Mesenchymal stem cell (in vitro differentiated cells and primary cell): ENCODE data around the gene TRPM8.
A peak's percentile ranks its signal among the peaks of the same experiment; 100 is the strongest.

Experiments used
- DNase-seq: peaks from one replicate; pipeline ENCODE4 v3.0.0-alpha.2; 2013
- H2AFZ ChIP-seq: one replicate; pipeline ENCODE4 v1.6.1; 2013; ENCODE audit warnings: low read depth, mild to moderate bottlenecking, control low read depth, inconsistent platforms, low read length, moderate library complexity
- H2AK5ac ChIP-seq: 2 replicates; pipeline ENCODE4 v1.6.1; 2013; ENCODE audit warnings: low read length, moderate library complexity, mild to moderate bottlenecking, inconsistent platforms; ENCODE audit not compliant: severe bottlenecking
- H2BK120ac ChIP-seq: one replicate; pipeline ENCODE4 v1.6.1; 2013; ENCODE audit warnings: low read depth, mild to moderate bottlenecking, inconsistent platforms, low read length, moderate library complexity
- H2BK12ac ChIP-seq, 2 experiments: one replicate each; pipeline ENCODE4 v1.6.1; 2013; ENCODE audit warnings: inconsistent platforms in 2 of 2, low read length in 2 of 2, mild to moderate bottlenecking in 2 of 2, moderate library complexity in 2 of 2, control low read depth in 1 of 2
- H2BK15ac ChIP-seq: one replicate; pipeline ENCODE4 v1.6.1; 2013; ENCODE audit warnings: mild to moderate bottlenecking, low read depth, inconsistent platforms; ENCODE audit not compliant: poor library complexity, severe bottlenecking
- H2BK5ac ChIP-seq: 2 replicates; pipeline ENCODE4 v1.6.1; 2013; ENCODE audit warnings: low read depth, mild to moderate bottlenecking, low read length, control low read depth, inconsistent platforms; ENCODE audit not compliant: poor library complexity, severe bottlenecking
- H3K14ac ChIP-seq, 2 experiments: one replicate each; pipeline ENCODE4 v1.6.1; 2013; ENCODE audit warnings: inconsistent platforms in 2 of 2, low read length in 2 of 2, control low read depth in 1 of 2, mild to moderate bottlenecking in 1 of 2, moderate library complexity in 1 of 2
- H3K18ac ChIP-seq, 2 experiments: one replicate each; pipeline ENCODE4 v1.6.1; 2013; ENCODE audit warnings: inconsistent platforms in 2 of 2, low read length in 2 of 2, control low read depth in 1 of 2, low read depth in 1 of 2, mild to moderate bottlenecking in 1 of 2
- H3K23ac ChIP-seq, 2 experiments: one replicate each; pipeline ENCODE4 v1.6.1; 2013; ENCODE audit warnings: inconsistent platforms in 2 of 2, low read length in 2 of 2, mild to moderate bottlenecking in 2 of 2, moderate library complexity in 2 of 2, control low read depth in 1 of 2
- H3K27ac ChIP-seq: 2 replicates; pipeline ENCODE4 v1.5.1; 2013; ENCODE audit warnings: mild to moderate bottlenecking, moderate library complexity, low read length, control low read depth, inconsistent platforms; ENCODE audit not compliant: poor library complexity, severe bottlenecking
- H3K27me3 ChIP-seq, 2 experiments: 2 replicates each; pipeline versions ENCODE4 v1.6.1 to v1.7.0; 2013; ENCODE audit warnings: low read length in 2 of 2, mild to moderate bottlenecking in 2 of 2, moderate library complexity in 2 of 2, control low read depth in 1 of 2, inconsistent platforms in 1 of 2; ENCODE audit not compliant: control insufficient read depth in 1 of 2, insufficient read depth in 1 of 2
- H3K36me3 ChIP-seq, 2 experiments: 2 replicates each; pipeline versions ENCODE4 v1.6.1 to v1.7.0; 2013; ENCODE audit warnings: low read length in 2 of 2, control low read depth in 1 of 2, inconsistent platforms in 1 of 2, low read depth in 1 of 2, mild to moderate bottlenecking in 1 of 2; ENCODE audit not compliant: insufficient read depth in 2 of 2, control insufficient read depth in 1 of 2
- H3K4ac ChIP-seq, 2 experiments: one replicate each; pipeline ENCODE4 v1.6.1; 2013; ENCODE audit warnings: inconsistent platforms in 2 of 2, low read length in 2 of 2, mild to moderate bottlenecking in 2 of 2, moderate library complexity in 2 of 2, control low read depth in 1 of 2, low read depth in 1 of 2
- H3K4me1 ChIP-seq: 2 replicates; pipeline ENCODE4 v1.6.1; 2013; ENCODE audit warnings: low read depth, low read length, control low read depth; ENCODE audit not compliant: control insufficient read depth, insufficient read depth
- H3K4me2 ChIP-seq: 2 replicates; pipeline ENCODE4 v1.6.1; 2013; ENCODE audit warnings: low read length, mild to moderate bottlenecking, inconsistent platforms; ENCODE audit not compliant: poor library complexity, severe bottlenecking
- H3K4me3 ChIP-seq, 2 experiments: 2 replicates each; pipeline versions ENCODE4 v1.5.1 to v1.7.0; 2013; ENCODE audit warnings: low read length in 2 of 2, mild to moderate bottlenecking in 2 of 2, control low read depth in 1 of 2, low read depth in 1 of 2; ENCODE audit not compliant: insufficient read depth in 1 of 2
- H3K79me1 ChIP-seq: replicated peaks from 2 replicates; pipeline ENCODE4 v1.6.1; 2013; ENCODE audit warnings: mild to moderate bottlenecking, control low read depth, low read length, inconsistent platforms; ENCODE audit not compliant: poor library complexity, severe bottlenecking
- H3K9ac ChIP-seq: 2 replicates; pipeline ENCODE4 v1.7.0; 2013; ENCODE audit warnings: mild to moderate bottlenecking, low read length, moderate library complexity
- H3K9me3 ChIP-seq: 2 replicates; pipeline ENCODE4 v1.7.0; 2013; ENCODE audit warnings: mild to moderate bottlenecking, low read length; ENCODE audit not compliant: control insufficient read depth
- H4K8ac ChIP-seq: one replicate; pipeline ENCODE4 v1.6.1; 2013; ENCODE audit warnings: inconsistent platforms, mild to moderate bottlenecking, low read length, moderate library complexity
- H4K91ac ChIP-seq: one replicate; pipeline ENCODE4 v1.6.1; 2013; ENCODE audit warnings: mild to moderate bottlenecking, low read length, inconsistent platforms
- WGBS: methylation state at CpG from one replicate; pipeline ENCODE4 v1.1.7; 2013; ENCODE audit warnings: mixed read lengths; 5-methylcytosine and 5-hydroxymethylcytosine counted together

Gene TRPM8

DNA sequence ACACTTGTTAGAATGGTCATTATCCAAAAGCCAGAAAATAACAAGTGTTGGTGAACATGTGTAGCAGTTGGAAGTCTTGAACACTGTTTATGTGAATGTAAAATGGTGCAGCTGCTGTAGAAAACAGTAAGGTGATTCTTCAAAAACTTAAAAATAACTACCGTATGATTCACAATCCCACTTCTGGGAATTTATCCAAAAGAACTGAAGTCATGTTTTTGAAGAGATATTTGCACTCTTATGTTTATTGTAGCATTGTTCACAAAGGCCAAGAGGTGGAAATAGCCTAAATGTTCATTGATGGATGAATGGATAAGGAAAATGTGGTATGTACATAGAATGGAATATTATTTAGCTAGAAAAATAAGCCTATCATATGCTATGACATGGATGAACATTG, 127.0 kb downstream of the TRPM8 start:
- no peaks in the 10 kb centered on the region for H3K4me1 ChIP-seq
- H2BK120ac ChIP-seq = no peak overlapping the region
- H4K91ac ChIP-seq = no peak overlapping the region
- no peak overlapping the region for H3K18ac ChIP-seq
- no peak overlapping the region for H3K4me2 ChIP-seq
- H3K4ac ChIP-seq = no peak overlapping the region
- H2BK15ac ChIP-seq = no peak overlapping the region
- DNase-seq = peak; percentile 35
- no CpG with 5 or more reads among the region's 1 CpG for WGBS
- H3K23ac ChIP-seq = no peak overlapping the region
- no peak overlapping the region for H3K9ac ChIP-seq
- H3K9me3 ChIP-seq = no peaks in the 10 kb centered on the region
- no peak overlapping the region for H3K4me3 ChIP-seq
- H4K8ac ChIP-seq = no peak overlapping the region
- no peak overlapping the region for H2AK5ac ChIP-seq
- no peak overlapping the region for H2BK5ac ChIP-seq
- H3K27ac ChIP-seq = peak overlapping the region; percentile 8
- H2BK12ac ChIP-seq = no peak overlapping the region
- no peaks in the 10 kb centered on the region for H3K79me1 ChIP-seq
- no peak overlapping the region for H2AFZ ChIP-seq
- H3K27me3 ChIP-seq = no peaks in the 10 kb centered on the region
- no peak overlapping the region for H3K14ac ChIP-seq
- H3K36me3 ChIP-seq = no peaks in the 10 kb centered on the region

DNA sequence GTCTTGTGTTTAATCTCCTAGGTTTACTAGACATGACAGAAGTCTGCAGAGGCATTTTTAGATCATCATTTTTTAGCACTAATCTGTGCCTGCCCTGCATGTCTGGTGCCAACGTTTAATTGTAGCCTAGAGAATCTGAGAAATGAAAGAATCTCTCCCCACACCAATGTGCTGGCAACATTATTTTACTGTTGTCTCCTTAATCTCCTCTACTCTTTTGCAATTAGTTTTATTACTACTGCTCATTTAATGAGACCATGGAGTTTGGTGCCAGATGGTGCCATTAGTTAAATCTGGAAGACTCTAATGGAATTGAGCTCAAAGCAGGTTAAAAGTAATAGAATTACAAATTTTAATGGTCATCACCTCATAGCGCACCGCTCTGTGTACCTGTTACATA, 129.3 kb downstream of the TRPM8 start:
- no peak for DNase-seq
- H4K91ac ChIP-seq = no peak overlapping the region
- H3K4me1 ChIP-seq = no peaks in the 10 kb centered on the region
- H3K4me3 ChIP-seq = no peak overlapping the region
- WGBS = 88% methylated on average over 3 of the region's 3 CpGs
- H3K18ac ChIP-seq = no peak overlapping the region
- H3K79me1 ChIP-seq = no peaks in the 10 kb centered on the region
- no peak overlapping the region for H3K27ac ChIP-seq
- no peaks in the 10 kb centered on the region for H3K27me3 ChIP-seq
- H2BK12ac ChIP-seq = no peak overlapping the region
- H2BK15ac ChIP-seq = no peak overlapping the region
- H4K8ac ChIP-seq = no peak overlapping the region
- no peak overlapping the region for H3K9ac ChIP-seq
- H2AFZ ChIP-seq = no peak overlapping the region
- H2BK5ac ChIP-seq = no peak overlapping the region
- H3K9me3 ChIP-seq = no peaks in the 10 kb centered on the region
- H3K23ac ChIP-seq = no peak overlapping the region
- H3K4me2 ChIP-seq = no peak overlapping the region
- no peak overlapping the region for H2AK5ac ChIP-seq
- H3K14ac ChIP-seq = no peak overlapping the region
- H3K36me3 ChIP-seq = no peaks in the 10 kb centered on the region
- no peak overlapping the region for H2BK120ac ChIP-seq
- no peak overlapping the region for H3K4ac ChIP-seq

DNA sequence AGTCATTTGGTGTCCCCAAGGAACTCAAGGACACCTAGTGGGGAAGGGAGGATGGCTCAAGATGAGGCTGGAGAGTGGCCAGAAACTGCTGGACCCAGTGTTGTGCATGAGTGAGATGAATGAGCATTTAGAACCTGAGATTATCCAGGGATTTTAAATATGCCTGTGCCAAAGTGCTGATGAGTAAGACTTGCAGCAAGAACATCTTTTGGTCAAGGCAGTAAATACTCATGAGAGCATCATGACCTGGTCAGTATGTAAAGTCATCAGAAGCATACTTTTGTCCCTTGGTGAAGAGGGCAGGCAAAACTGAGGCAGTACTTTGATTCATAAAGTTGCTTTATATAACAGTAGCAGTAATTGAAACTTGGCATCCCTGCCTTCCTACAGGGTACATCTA, 130.2 kb downstream of the TRPM8 start:
- no peaks in the 10 kb centered on the region for H3K27me3 ChIP-seq
- H3K4ac ChIP-seq = no peak overlapping the region
- H2BK12ac ChIP-seq = no peak overlapping the region
- H4K91ac ChIP-seq = no peak overlapping the region
- H2BK5ac ChIP-seq = no peak overlapping the region
- no peaks in the 10 kb centered on the region for H3K79me1 ChIP-seq
- no peaks in the 10 kb centered on the region for H3K36me3 ChIP-seq
- no peak overlapping the region for H3K27ac ChIP-seq
- no peak overlapping the region for H3K4me2 ChIP-seq
- no peak overlapping the region for H3K14ac ChIP-seq
- no peak overlapping the region for H3K23ac ChIP-seq
- no peak for DNase-seq
- H2BK120ac ChIP-seq = no peak overlapping the region
- H4K8ac ChIP-seq = no peak overlapping the region
- H2BK15ac ChIP-seq = no peak overlapping the region
- no peak overlapping the region for H3K9ac ChIP-seq
- H2AFZ ChIP-seq = no peak overlapping the region
- H3K4me3 ChIP-seq = no peak overlapping the region
- no peak overlapping the region for H3K18ac ChIP-seq
- H3K4me1 ChIP-seq = peaks cover 1% of the 10 kb centered on the region
- H2AK5ac ChIP-seq = no peak overlapping the region
- no peaks in the 10 kb centered on the region for H3K9me3 ChIP-seq

DNA sequence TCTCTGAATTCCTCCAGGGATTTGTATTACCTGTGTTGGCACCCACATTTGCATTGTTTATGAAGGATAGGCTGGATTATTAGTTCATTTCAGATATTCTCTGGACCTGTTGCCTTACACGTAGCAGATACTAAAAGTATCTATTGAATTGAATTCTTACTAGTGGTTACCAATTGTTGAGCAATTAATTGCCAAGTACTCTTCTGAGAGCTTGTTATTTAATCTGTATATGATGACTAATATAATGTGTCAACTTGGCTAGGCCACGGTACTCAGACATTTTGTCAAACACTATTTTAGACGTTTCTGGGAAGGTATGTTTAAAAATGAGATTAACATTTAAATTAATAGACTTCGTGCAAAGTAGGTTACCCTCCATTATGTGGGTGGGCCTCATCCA, 130.9 kb downstream of the TRPM8 start:
- Histone ChIP-seq H3K36me3 (no peaks in the 10 kb centered on the region), H3K18ac (no peak overlapping the region), H2BK5ac (no peak overlapping the region), H4K8ac (no peak overlapping the region), H3K27me3 (no peaks in the 10 kb centered on the region), H3K9ac (no peak overlapping the region), H3K4me1 (peaks cover 1% of the 10 kb centered on the region), H3K27ac (no peak overlapping the region), H3K14ac (no peak overlapping the region), H2AK5ac (peak overlapping the region; percentile 43), H3K23ac (no peak overlapping the region), H3K4me3 (no peak overlapping the region), H2BK12ac (no peak overlapping the region), H3K9me3 (no peaks in the 10 kb centered on the region), H2BK15ac (no peak overlapping the region), H2BK120ac (no peak overlapping the region), H3K4ac (no peak overlapping the region), H2AFZ (no peak overlapping the region), H4K91ac (no peak overlapping the region), H3K79me1 (no peaks in the 10 kb centered on the region), H3K4me2 (no peak overlapping the region)
- WGBS = 75% methylated on average over 3 of the region's 4 CpGs
- DNase-seq = no peak
